T-helper 17 cell (primary cell): ENCODE results near the gene HEXIM1. TPM values are rescaled to one million over a fixed set of nuclear protein-coding genes. Genes with fewer than 3 reads are reported as not detected.

ENCODE experiments used
- ATAC-seq: fragments of 150-1000 bp; cut with Tn5 transposase; 2 replicates; pipeline ENCODE4 v1.10.0; 2021; ENCODE audit warnings: mild to moderate bottlenecking, moderate library complexity
- DNase-seq, 3 donors: peaks; one replicate each; pipeline versions ENCODE4 v3.0.0 to v3.0.0-alpha.2; 2020 to 2021
- H3K9me3 ChIP-seq: one replicate; pipeline ENCODE4 v1.7.0; 2013; ENCODE audit warnings: low read length, mild to moderate bottlenecking; ENCODE audit not compliant: control insufficient read depth, poor library complexity, severe bottlenecking
- H3K27ac Mint-ChIP-seq: one replicate; pipeline ENCODE4 v1.8.0; 2022; ENCODE audit warnings: mild to moderate bottlenecking, moderate library complexity, mixed read lengths
- H3K27me3 Mint-ChIP-seq: one replicate; pipeline ENCODE4 v1.8.0; 2022; ENCODE audit warnings: mixed read lengths
- H3K36me3 Mint-ChIP-seq: one replicate; pipeline ENCODE4 v1.8.0; 2022; ENCODE audit warnings: low read depth, mixed read lengths
- H3K4me1 Mint-ChIP-seq: one replicate; pipeline ENCODE4 v1.8.0; 2022; ENCODE audit warnings: mild to moderate bottlenecking, mixed read lengths
- H3K4me3 Mint-ChIP-seq: one replicate; pipeline ENCODE4 v1.8.0; 2022; ENCODE audit warnings: mild to moderate bottlenecking, moderate library complexity, mixed read lengths
- total RNA-seq, 4 donors: library from RNA in 2 of 4; stranded (reverse) in 2 of 4; gene quantifications; one replicate each; pipeline ENCODE4 v1.2.3 and lab custom pipeline; 2022 to 2026

Gene HEXIM1
- total RNA-seq, 2 donors from 2014 or later, result 52.4 to 71.8 TPM

DNA sequence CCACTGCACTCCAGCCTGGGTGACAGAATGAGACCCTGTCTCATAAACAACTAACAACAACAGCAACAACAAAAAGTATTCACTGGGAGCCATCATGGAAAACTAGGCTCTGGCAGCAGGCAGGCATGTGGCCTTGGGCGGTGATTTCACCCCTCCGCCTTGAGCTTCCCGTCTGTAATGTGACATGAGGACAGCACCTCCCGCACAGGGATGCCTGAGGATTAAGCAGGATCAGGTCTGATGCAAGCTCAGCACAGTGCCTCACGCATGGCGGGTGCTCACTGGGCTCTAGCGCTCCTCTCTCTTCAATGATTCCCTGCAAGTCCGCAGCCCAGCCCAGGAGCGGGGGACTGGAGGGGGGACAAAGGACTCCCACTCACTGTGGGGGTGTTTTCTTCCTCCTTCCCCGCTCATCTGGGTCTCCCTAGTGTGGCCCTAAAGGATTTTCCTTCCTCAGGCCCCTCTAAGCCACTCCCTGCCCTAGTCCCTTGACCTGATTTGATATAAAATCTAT, 18.8 kb upstream of the HEXIM1 start:
- no peaks in the 10 kb centered on the region for H3K9me3 ChIP-seq
- Mint-ChIP-seq H3K4me3 (no peak overlapping the region), H3K27me3 (no peaks in the 10 kb centered on the region), H3K27ac (no peak overlapping the region), H3K36me3 (no peaks in the 10 kb centered on the region), H3K4me1 (peaks cover 2% of the 10 kb centered on the region)
- no peak for DNase-seq
- no peak for ATAC-seq

DNA sequence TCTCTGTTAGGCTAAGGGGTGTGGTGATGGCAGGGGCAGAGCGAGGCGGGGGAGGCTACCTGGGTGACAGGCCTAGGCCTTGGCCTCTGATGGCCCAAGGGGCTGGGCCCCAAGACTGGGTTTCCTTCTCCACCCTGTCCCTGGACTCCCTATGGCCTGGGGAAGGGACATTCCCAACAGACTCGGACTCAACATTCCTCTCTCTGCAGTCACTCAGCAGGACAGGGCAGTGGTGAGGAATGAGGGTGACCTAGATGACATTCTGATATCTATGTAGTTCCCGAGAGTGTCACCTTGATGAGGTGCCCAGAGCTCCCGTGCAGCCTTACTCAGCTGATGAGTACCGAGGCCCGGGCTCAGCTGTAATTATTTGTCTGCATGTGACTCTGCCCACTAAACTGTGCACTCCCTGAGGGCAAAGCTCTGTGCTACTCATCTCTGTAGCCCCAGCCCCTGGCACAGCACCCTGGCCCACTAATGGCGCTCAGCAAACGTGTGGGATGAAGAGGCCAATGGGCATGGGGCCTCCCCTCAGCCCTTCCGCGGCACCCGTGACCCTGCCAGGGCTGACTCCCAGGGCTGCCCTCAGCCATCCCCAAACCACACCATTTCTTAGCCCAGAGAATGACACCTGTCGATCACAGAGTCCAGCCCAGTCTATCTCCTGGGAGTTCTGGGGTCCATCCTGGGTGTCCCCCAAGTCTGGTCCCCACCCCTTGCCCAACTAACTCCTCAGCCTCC, 18.2 kb upstream of the HEXIM1 start:
- H3K27me3 Mint-ChIP-seq, result no peaks in the 10 kb centered on the region
- H3K4me3 Mint-ChIP-seq, result peak overlapping the region; percentile 60
- no peaks in the 10 kb centered on the region for H3K36me3 Mint-ChIP-seq
- DNase-seq (no peak), ATAC-seq (no peak)
- no peaks in the 10 kb centered on the region for H3K9me3 ChIP-seq
- peaks cover 4% of the 10 kb centered on the region for H3K4me1 Mint-ChIP-seq
- no peak overlapping the region for H3K27ac Mint-ChIP-seq

DNA sequence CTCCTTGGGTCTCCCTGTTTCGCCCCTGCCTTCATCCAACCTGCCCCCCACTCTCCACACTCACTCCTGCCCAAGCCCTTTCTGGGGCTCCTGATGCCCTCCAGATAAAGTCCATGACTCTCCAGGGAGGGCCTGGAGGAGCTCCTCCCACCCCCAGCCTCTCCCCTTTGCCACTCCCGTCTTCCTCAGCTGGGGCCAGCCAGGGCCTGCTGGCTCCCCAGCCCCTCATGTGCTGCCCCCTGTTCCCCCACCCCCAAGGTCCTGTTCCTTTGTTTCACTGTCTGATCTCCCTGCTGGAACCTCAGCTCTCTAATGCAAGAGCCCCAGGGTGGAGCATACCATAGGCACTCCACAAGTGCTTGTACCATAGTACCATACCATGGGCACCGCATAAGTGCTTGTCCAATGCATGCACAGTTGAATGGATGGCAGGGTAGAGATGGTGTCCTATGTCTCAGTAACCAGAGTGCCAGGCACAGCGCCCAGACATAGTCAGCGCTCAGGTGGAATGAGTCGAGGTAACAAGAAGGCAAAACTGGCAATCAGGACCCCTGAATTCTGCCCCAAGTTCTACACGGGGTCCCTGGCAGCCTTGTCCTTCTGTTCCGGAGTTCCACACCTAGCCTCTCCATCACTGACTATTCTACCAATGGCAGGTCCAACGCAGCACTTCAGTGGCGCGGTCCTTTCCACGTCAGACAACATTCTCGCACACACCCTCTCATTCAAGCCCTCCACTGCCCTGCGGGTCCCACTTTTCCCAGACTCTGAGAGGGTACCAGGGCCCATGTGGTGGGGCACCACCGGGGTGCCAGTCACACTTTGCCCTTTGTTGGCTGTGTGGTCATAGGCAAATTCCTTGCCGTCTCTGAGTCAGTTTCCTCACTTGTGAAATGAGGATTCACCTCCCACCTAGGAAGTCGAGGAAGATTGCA, 17.3 kb upstream of the HEXIM1 start:
- Mint-ChIP-seq H3K27ac (peak overlapping the region; percentile 54), H3K4me1 (peaks cover 8% of the 10 kb centered on the region), H3K36me3 (no peaks in the 10 kb centered on the region), H3K27me3 (no peaks in the 10 kb centered on the region), H3K4me3 (peak overlapping the region; percentile 90)
- ATAC-seq (no peak), DNase-seq (no peak)
- no peaks in the 10 kb centered on the region for H3K9me3 ChIP-seq

DNA sequence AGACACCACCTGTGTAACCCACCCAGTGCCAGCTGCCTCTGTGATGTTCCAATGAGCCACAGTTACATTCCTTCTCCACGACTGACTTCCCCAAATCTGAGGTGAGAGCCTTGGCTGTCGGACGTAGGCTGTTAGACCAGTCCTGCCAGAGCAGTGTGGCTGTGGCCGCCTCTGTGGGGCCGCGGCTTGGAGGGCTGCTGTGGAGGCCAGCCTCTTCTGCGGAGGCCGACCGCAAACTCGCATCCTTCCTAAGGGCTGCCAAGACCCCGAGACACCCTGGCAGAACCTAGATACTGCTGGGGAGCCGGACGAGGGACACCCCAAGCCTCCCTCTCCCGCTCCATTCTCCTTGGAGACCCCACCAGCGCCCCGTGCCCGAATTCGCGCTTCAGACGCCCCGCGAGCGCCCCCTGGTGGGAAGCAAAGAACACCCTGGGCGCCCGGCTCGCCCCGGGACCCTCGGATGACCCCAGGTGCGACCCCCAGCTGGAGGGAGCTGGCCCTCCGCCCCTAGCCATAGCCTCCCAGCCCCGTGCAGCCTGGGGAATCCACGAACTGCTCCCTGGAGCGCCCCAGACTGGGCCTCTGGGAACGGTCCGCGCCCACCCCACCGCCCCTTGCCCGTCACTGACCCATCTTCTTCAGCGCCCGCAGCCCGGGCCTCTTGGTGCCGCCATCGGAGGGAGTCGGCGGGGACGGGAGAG, 16.5 kb upstream of the HEXIM1 start:
- ATAC-seq (no peak), DNase-seq (peak; percentile 33 to 51 (median 51))
- peak overlapping the region; percentile 54 for H3K27ac Mint-ChIP-seq
- peaks cover 11% of the 10 kb centered on the region for H3K4me1 Mint-ChIP-seq
- H3K4me3 Mint-ChIP-seq, result peak overlapping the region; percentile 90
- H3K27me3 Mint-ChIP-seq, result no peaks in the 10 kb centered on the region
- no peaks in the 10 kb centered on the region for H3K36me3 Mint-ChIP-seq
- H3K9me3 ChIP-seq, result no peaks in the 10 kb centered on the region

DNA sequence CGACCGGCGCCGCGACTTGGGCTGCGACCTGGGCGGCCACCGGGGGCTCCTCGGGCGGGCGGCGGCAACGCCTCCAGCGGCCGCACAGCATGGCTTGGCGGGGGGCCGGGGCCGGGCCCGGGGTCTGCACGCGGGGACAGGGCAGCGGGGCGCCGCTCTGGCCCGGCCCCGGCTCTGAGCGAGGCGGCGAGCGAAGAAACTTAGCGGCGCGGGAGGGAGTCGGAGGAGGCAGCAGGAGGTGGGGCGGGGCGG, 16.0 kb upstream of the HEXIM1 start, which contains the start of gene PLCD3:
PLCD3 (minus strand) TSS at position 196 of the 252 bp plus-strand sequence; CDS start at position 91, 105 bp downstream.
- Mint-ChIP-seq H3K4me3 (peak within 1 kb of the TSS; percentile 90), H3K36me3 (no peaks in the 10 kb centered on the region), H3K27me3 (no peaks in the 10 kb centered on the region), H3K27ac (peak within 1 kb of the TSS; percentile 73), H3K4me1 (peaks cover 11% of the 10 kb centered on the region)
- H3K9me3 ChIP-seq, result no peaks in the 10 kb centered on the region
- ATAC-seq (no peak), DNase-seq (peak in 1 of 3 donors; percentile 75)

DNA sequence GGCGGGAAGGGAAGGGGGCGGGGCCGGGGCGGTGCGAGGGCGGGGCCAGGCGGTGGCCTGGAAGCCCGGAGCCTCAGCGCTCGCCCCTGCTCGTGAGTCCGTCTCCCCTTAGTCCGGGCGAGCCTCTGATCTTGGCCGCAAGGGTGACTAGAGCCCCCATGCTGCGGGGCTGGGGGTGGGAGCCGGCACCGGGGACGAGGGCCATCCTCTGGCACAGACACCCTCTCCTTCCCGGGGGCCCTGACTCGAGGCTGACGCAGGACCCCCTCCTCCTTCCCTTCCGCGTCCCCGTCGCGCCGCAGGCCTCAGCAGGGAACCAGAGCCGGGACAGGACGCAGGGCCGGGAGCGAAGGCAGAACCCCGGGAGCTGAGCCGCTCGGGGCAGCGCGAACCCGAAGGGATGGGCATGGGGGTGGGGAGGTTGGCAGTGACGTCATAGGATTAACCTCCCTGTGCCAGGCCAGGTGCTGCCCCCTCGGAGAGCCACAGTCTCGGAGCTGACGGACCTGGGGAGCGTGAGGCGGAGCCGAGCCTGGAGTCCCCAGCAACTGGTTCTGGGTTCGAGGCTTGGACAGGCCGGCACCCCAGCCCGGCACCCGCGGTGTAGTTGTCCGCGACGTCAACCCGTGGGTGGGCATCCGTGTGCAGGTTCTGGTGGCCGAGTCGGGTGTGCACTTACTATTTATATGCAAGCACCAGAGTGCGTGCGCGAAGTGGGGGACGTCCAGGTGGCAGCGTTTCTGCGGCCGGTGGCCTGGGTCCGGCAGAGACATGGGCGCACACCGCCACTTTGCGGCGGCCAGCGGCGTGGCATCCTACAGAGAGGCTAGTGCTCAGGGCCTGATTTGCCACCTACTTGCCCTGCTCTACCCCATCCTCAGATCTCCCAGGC, 15.5 kb upstream of the HEXIM1 start:
- Mint-ChIP-seq H3K4me1 (peaks cover 11% of the 10 kb centered on the region), H3K27me3 (no peaks in the 10 kb centered on the region), H3K36me3 (no peaks in the 10 kb centered on the region), H3K27ac (peak overlapping the region; percentile 73), H3K4me3 (peak overlapping the region; percentile 90)
- peak; percentile 46 to 70 (median 48) for DNase-seq
- peak; percentile 52 for ATAC-seq
- H3K9me3 ChIP-seq, result no peaks in the 10 kb centered on the region

DNA sequence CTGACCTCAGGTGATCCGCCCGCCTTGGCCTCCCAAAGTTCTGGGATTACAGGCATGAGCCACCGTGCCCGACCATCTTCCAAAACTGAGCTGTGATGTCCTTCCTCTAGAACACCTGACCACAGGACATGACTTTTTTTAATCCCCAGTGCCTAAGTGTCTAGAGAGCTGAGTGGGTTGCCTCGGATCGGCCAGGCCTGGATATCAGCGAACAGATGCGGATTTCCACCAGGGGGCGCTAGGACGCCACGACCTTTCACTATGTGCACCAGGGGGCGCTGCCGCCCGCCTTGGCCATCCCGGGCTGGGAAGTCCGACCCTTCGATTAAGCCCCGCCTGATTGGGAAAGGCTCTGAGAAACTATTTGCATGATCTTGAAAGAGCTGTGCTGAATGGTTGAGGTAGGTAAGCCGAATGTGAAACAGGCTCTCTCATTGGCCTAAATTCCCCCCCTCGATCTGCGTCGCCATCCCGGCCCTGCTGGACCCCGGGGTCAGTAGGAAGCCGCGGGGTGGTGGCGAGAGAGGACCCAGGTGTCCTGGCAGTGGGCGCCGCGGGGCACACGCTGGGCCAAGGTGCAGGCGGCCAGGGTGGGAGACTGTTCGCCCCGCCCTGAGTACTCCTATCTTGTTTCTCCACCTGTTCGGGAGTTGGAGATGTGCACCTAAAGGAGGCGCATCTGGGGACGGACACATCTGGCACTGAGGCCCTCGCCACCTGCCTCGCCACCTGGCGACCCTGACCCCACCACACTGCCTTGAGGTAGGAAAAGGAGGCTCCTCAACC, 12.9 kb upstream of the HEXIM1 start, which contains the start of gene ACBD4:
ACBD4 (plus strand) TSS at position 496 of the 786 bp plus-strand sequence. CDS start 458 bp downstream, outside the sequence.
- H3K4me3 Mint-ChIP-seq, result peak within 1 kb of the TSS; percentile 87
- H3K27me3 Mint-ChIP-seq, result no peaks in the 10 kb centered on the region
- DNase-seq (peak; percentile 93 to 100 (median 94)), ATAC-seq (peak; percentile 89)
- peak within 1 kb of the TSS; percentile 80 for H3K27ac Mint-ChIP-seq
- H3K9me3 ChIP-seq, result no peaks in the 10 kb centered on the region
- peaks cover 13% of the 10 kb centered on the region for H3K4me1 Mint-ChIP-seq
- H3K36me3 Mint-ChIP-seq, result no peaks in the 10 kb centered on the region

DNA sequence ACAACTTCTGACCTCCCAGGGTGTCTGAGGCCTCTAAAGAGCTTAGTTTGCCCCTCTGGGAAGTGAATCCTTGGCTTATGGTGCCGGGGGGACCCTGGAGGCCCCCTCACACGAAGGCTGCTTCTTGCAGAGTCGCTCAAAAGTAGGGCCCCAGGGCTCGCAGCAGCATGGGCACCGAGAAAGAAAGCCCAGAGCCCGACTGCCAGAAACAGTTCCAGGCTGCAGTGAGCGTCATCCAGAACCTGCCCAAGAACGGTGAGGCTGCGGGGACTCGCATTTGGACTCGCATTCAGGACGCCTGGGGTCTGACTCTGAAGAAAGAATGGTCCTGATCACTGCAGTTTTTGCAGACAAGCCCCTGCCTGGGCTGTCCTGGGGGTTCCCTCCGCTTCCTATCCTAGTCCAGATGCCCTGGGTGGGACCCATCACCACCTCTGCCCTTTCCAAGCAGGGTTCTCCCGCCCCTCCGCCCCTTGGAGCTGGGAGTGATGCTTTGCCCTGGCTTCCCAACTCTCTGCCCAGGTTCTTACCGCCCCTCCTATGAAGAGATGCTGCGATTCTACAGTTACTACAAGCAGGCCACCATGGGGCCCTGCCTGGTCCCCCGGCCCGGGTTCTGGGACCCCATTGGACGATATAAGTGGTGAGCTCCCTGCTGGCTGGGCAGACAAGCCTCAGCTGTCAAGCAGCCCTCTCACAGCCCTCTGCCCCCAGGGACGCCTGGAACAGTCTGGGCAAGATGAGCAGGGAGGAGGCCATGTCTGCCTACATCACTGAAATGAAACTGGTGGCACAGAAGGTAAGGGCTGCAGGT, 12.1 kb upstream of the HEXIM1 start:
- H3K9me3 ChIP-seq, result no peaks in the 10 kb centered on the region
- no peaks in the 10 kb centered on the region for H3K36me3 Mint-ChIP-seq
- DNase-seq (no peak), ATAC-seq (no peak)
- peak overlapping the region; percentile 87 for H3K4me3 Mint-ChIP-seq
- H3K27ac Mint-ChIP-seq, result peak overlapping the region; percentile 80
- no peaks in the 10 kb centered on the region for H3K27me3 Mint-ChIP-seq
- H3K4me1 Mint-ChIP-seq, result peaks cover 17% of the 10 kb centered on the region

DNA sequence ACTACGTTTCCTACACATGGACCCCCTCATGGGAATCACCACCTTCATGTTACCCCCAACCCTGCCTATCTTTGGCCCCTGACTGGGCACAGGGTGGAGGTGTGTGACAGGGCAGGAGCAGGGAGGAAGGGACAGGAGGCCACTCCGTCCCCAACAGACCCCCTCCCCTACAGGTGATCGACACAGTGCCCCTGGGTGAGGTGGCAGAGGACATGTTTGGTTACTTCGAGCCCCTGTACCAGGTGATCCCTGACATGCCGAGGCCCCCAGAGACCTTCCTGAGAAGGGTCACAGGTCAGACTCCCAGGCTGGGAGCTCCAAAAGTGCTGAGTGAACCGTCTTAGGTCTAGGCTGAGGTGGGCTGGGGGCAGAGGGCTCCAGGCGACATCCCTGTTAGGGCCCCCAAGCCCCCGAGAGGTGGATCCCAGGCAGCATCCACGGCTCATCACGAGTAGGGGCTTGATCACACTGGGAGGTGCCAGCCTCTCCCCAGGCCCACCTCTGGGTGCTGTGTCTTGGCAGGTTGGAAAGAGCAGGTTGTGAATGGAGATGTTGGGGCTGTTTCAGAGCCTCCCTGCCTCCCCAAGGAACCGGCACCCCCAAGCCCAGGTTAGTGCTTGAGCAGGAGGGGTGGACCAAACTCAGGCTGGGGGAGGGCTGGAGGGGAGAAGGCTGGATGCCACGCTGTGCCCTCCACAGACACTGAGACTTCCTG, 11.3 kb upstream of the HEXIM1 start:
- no peaks in the 10 kb centered on the region for H3K27me3 Mint-ChIP-seq
- no peaks in the 10 kb centered on the region for H3K36me3 Mint-ChIP-seq
- H3K9me3 ChIP-seq, result no peaks in the 10 kb centered on the region
- DNase-seq (no peak), ATAC-seq (no peak)
- peaks cover 18% of the 10 kb centered on the region for H3K4me1 Mint-ChIP-seq
- peak overlapping the region; percentile 87 for H3K4me3 Mint-ChIP-seq
- H3K27ac Mint-ChIP-seq, result peak overlapping the region; percentile 80

DNA sequence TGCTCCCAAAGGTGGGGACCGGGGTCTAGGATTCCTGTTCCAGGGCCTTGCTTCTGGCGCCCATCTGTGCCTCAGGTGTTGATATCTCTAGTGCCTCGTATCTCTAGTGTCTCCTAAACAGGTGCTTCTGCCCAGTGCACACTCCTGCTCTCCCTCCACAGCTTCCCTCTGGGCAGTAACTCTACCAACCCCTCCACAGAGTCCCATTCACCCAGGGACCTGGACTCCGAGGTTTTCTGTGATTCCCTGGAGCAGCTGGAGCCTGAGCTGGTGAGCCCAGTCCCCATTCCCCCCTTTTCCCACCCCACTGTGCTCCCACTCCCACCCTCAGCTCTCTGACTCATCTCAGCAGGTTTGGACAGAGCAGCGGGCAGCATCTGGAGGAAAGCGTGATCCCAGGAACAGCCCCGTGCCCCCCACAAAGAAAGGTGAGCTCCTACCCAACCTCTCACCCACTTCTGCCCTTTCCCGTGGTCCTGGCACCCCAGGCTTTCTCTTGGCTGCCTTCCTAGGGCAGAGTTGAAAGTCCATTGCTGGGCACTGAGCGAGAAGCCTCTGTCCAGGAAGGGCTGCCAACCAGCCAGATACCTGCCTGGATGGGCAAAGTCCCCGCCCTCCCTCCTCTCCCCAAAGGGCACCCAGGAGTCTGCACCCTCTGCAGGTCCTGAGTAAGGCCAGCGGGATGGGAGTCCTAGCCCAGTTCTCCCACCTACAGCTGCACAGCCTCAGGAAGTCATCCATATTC, 10.5 kb upstream of the HEXIM1 start:
- H3K36me3 Mint-ChIP-seq, result no peaks in the 10 kb centered on the region
- no peaks in the 10 kb centered on the region for H3K9me3 ChIP-seq
- ATAC-seq (no peak), DNase-seq (no peak)
- peak overlapping the region; percentile 39 for H3K4me3 Mint-ChIP-seq
- peaks cover 18% of the 10 kb centered on the region for H3K4me1 Mint-ChIP-seq
- H3K27me3 Mint-ChIP-seq, result no peaks in the 10 kb centered on the region
- no peak overlapping the region for H3K27ac Mint-ChIP-seq
